ENCODE data around the gene TBL1XR1.

DNA sequence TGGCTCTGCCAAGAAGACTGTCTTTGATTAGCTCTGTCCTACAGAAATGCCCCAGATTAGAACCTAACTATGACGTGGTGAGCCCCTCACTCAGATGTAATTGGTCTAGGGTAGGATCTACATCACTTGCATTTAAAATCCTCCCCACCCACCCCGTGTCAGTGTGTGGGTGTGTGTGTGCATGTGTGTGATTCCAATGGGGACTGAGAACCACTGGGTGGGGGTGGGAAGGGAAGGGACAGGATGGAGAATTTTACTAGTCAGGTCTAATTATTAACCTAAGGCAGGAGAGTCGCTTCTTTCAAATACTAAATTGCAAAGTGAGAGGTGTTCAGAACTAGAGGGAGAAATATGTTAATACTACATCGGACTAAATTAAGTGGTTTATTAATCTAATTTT is 91.7 kb downstream of the TBL1XR1 start:
- TF ChIP-seq, protein P1, sequence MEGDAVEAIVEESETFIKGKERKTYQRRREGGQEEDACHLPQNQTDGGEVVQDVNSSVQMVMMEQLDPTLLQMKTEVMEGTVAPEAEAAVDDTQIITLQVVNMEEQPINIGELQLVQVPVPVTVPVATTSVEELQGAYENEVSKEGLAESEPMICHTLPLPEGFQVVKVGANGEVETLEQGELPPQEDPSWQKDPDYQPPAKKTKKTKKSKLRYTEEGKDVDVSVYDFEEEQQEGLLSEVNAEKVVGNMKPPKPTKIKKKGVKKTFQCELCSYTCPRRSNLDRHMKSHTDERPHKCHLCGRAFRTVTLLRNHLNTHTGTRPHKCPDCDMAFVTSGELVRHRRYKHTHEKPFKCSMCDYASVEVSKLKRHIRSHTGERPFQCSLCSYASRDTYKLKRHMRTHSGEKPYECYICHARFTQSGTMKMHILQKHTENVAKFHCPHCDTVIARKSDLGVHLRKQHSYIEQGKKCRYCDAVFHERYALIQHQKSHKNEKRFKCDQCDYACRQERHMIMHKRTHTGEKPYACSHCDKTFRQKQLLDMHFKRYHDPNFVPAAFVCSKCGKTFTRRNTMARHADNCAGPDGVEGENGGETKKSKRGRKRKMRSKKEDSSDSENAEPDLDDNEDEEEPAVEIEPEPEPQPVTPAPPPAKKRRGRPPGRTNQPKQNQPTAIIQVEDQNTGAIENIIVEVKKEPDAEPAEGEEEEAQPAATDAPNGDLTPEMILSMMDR (conservative IDR thresholded peaks at IDR 0.05 in 1 of 2, IDR thresholded peaks at IDR 0.05 in 1 of 2; ENCODE audit: extremely low read depth in 1 of 2, insufficient read depth in 1 of 2, low read depth in 1 of 2, low read length in 2 of 2): no peak
- TF ChIP-seq EZH2 (IDR thresholded peaks at IDR 0.05; ENCODE audit: borderline replicate concordance, low read length): no peak
